ENCODE results near the gene CSRNP3. TPM values are rescaled to one million over a fixed set of nuclear protein-coding genes. Genes with fewer than 3 reads are reported as not detected.

CSRNP3 gene
- total and polyA plus RNA-seq, 4 donors = 0.18 to 2.2 (median 2.0) TPM

DNA sequence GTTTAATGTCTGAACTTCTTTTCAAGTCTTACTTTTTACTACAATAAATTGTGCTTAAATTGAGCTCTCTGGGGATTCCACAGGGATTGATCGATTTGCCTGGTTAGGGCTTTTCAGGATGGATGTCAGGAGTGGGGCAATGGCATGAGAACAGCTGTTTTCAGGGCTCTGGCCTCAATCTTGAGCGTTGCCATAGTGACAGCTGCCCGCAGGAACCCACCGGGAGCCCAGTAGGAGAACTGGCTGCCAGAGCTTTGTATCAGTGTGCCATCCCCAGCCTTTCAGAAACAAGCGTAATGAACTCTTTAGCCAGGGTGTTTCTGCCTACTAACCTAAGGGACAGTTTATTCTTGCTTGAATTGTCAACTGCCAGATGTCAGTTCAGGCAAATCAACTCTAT lies 231.0 kb downstream of the CSRNP3 start:
- H3K27me3 ChIP-seq (ENCODE audit: control insufficient read depth in 4 of 4, insufficient read depth in 4 of 4, low read length in 3 of 4) = no peaks in the 10 kb centered on the region
- DNase-seq (ENCODE audit: low spot score) = no peak
- H3K36me3 ChIP-seq (ENCODE audit: control insufficient read depth in 4 of 4, insufficient read depth in 3 of 4, low read depth in 1 of 4, low read length in 3 of 4) = no peaks in the 10 kb centered on the region
- no peaks in the 10 kb centered on the region for H3K4me1 ChIP-seq (ENCODE audit: control insufficient read depth in 4 of 4, insufficient read depth in 4 of 4, low read length in 3 of 4)
- H3K9me3 ChIP-seq (ENCODE audit: control insufficient read depth in 4 of 4, low read length in 3 of 4) = no peaks in the 10 kb centered on the region
- TF ChIP-seq YY1 (IDR thresholded peaks at IDR 0.05) (no peak), EGR1 (IDR thresholded peaks at IDR 0.05; ENCODE audit: low read depth in 2 of 2) (no peak), RXRA (IDR thresholded peaks at IDR 0.05) (no peak), RAD21 (IDR thresholded peaks at IDR 0.05) (no peak), HNF4G (IDR thresholded peaks at IDR 0.05) (no peak), SP1 (IDR thresholded peaks at IDR 0.05) (no peak), FOXA1 (IDR thresholded peaks at IDR 0.05) (no peak), HNF4A (conservative IDR thresholded peaks at IDR 0.05) (no peak), JUND (IDR thresholded peaks at IDR 0.05) (no peak)
- TF ChIP-seq, protein P1, sequence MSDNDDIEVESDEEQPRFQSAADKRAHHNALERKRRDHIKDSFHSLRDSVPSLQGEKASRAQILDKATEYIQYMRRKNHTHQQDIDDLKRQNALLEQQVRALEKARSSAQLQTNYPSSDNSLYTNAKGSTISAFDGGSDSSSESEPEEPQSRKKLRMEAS (IDR thresholded peaks at IDR 0.05) = no peak
- no peak overlapping the region for H3K4me3 ChIP-seq (ENCODE audit: low read depth in 1 of 3, low read length in 3 of 3)
- H3K27ac ChIP-seq (ENCODE audit: low read depth in 1 of 2, low read length in 2 of 2) = no peak overlapping the region
- H3K9ac ChIP-seq (ENCODE audit: low read depth in 1 of 2, low read length in 2 of 2) = no peak overlapping the region
- WGBS = 75% methylated on average over 5 of the region's 5 CpGs

DNA sequence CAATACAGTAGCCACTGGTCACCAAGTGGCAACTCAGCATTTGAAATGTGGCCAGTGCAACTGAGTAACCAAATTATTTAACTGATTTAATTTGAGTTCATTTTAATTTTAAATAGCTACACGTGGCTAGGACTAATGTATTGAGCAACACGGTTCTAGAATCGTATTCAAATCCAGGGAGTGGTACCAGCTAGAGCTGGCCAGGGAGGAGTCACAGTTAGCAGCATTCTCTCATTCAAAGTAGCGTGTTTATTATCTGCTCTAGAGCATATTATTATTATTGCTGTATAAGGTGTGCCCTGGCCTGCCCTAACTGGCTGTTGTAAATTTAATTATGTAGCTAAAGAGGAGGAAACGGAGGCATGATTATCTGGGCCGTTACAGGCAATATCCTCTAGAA lies 231.6 kb downstream of the CSRNP3 start:
- H3K36me3 ChIP-seq (ENCODE audit: control insufficient read depth in 4 of 4, insufficient read depth in 3 of 4, low read depth in 1 of 4, low read length in 3 of 4) = no peaks in the 10 kb centered on the region
- no peak overlapping the region for H3K4me3 ChIP-seq (ENCODE audit: low read depth in 1 of 3, low read length in 3 of 3)
- WGBS = 71% methylated on average over 6 of the region's 6 CpGs
- H3K27me3 ChIP-seq (ENCODE audit: control insufficient read depth in 4 of 4, insufficient read depth in 4 of 4, low read length in 3 of 4) = no peaks in the 10 kb centered on the region
- no peak for TF ChIP-seq SP1 (IDR thresholded peaks at IDR 0.05)
- no peak for TF ChIP-seq RAD21 (IDR thresholded peaks at IDR 0.05)
- TF ChIP-seq, protein P1 (IDR thresholded peaks at IDR 0.05) = no peak
- no peak for TF ChIP-seq YY1 (IDR thresholded peaks at IDR 0.05)
- no peak for TF ChIP-seq JUND (IDR thresholded peaks at IDR 0.05)
- TF ChIP-seq RXRA (IDR thresholded peaks at IDR 0.05) = no peak
- H3K4me1 ChIP-seq (ENCODE audit: control insufficient read depth in 4 of 4, insufficient read depth in 4 of 4, low read length in 3 of 4) = no peaks in the 10 kb centered on the region
- no peaks in the 10 kb centered on the region for H3K9me3 ChIP-seq (ENCODE audit: control insufficient read depth in 4 of 4, low read length in 3 of 4)
- no peak for DNase-seq (ENCODE audit: low spot score)
- H3K27ac ChIP-seq (ENCODE audit: low read depth in 1 of 2, low read length in 2 of 2) = no peak overlapping the region
- H3K9ac ChIP-seq (ENCODE audit: low read depth in 1 of 2, low read length in 2 of 2) = no peak overlapping the region

DNA sequence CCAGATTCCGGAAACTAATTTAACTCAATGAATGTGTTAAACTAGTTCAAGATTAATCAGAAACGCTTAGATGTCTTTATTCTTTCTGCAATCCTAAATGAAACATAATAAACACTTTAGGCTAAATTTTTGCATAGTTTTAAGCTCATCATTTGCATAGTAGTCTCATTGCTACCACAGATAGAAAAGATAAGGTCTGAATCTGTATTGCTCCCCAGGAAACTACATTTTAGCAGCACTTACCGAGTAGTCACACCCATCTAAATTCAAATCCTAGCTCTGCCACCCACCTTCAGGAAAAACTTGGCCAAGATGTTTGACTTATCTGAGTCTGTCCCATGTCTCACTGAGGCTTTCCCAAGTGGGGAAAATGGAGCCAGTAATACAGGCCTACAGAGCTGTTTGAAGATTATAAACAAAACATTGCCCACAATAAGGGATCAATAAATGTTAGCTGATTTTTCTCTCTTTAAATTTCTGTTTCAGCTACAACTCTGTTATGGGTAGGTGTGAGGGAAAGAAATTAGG lies 237.5 kb downstream of the CSRNP3 start:
- no peak overlapping the region for H3K9ac ChIP-seq (ENCODE audit: low read depth in 1 of 2, low read length in 2 of 2)
- no peak overlapping the region for H3K4me3 ChIP-seq (ENCODE audit: low read depth in 1 of 3, low read length in 3 of 3)
- H3K27ac ChIP-seq (ENCODE audit: low read depth in 1 of 2, low read length in 2 of 2) = no peak overlapping the region
- WGBS = 84% methylated on average over 3 of the region's 3 CpGs
- no peaks in the 10 kb centered on the region for H3K9me3 ChIP-seq (ENCODE audit: control insufficient read depth in 4 of 4, low read length in 3 of 4)
- no peaks in the 10 kb centered on the region for H3K36me3 ChIP-seq (ENCODE audit: control insufficient read depth in 4 of 4, insufficient read depth in 3 of 4, low read depth in 1 of 4, low read length in 3 of 4)
- TF ChIP-seq RXRA (IDR thresholded peaks at IDR 0.05) = no peak
- no peak for TF ChIP-seq GABPA (IDR thresholded peaks at IDR 0.05 in 1 of 2, conservative IDR thresholded peaks at IDR 0.05 in 1 of 2)
- no peak for TF ChIP-seq SP1 (IDR thresholded peaks at IDR 0.05)
- no peak for TF ChIP-seq FOXA1 (IDR thresholded peaks at IDR 0.05)
- TF ChIP-seq, protein P1 (IDR thresholded peaks at IDR 0.05) = no peak
- TF ChIP-seq YY1 (IDR thresholded peaks at IDR 0.05) = no peak
- TF ChIP-seq HNF4G (IDR thresholded peaks at IDR 0.05) = no peak
- TF ChIP-seq, protein P2, sequence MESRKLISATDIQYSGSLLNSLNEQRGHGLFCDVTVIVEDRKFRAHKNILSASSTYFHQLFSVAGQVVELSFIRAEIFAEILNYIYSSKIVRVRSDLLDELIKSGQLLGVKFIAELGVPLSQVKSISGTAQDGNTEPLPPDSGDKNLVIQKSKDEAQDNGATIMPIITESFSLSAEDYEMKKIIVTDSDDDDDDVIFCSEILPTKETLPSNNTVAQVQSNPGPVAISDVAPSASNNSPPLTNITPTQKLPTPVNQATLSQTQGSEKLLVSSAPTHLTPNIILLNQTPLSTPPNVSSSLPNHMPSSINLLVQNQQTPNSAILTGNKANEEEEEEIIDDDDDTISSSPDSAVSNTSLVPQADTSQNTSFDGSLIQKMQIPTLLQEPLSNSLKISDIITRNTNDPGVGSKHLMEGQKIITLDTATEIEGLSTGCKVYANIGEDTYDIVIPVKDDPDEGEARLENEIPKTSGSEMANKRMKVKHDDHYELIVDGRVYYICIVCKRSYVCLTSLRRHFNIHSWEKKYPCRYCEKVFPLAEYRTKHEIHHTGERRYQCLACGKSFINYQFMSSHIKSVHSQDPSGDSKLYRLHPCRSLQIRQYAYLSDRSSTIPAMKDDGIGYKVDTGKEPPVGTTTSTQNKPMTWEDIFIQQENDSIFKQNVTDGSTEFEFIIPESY (IDR thresholded peaks at IDR 0.05) = no peak
- TF ChIP-seq JUND (IDR thresholded peaks at IDR 0.05) = no peak
- TF ChIP-seq FOXA2 (IDR thresholded peaks at IDR 0.05) = no peak
- no peak for TF ChIP-seq TAF1 (conservative IDR thresholded peaks at IDR 0.05)
- H3K4me1 ChIP-seq (ENCODE audit: control insufficient read depth in 4 of 4, insufficient read depth in 4 of 4, low read length in 3 of 4) = no peaks in the 10 kb centered on the region
- peaks cover 0 to 2% (median 0%) of the 10 kb centered on the region in 4 donors for H3K27me3 ChIP-seq (ENCODE audit: control insufficient read depth in 4 of 4, insufficient read depth in 4 of 4, low read length in 3 of 4)
- DNase-seq (ENCODE audit: low spot score) = no peak

All from liver (tissue), 9 donors.